Neural cell (in vitro differentiated cells): ENCODE data around the gene CADM1. TPM values are rescaled to one million over a fixed set of nuclear protein-coding genes. Genes with fewer than 3 reads are reported as not detected.

ENCODE experiments used
- H2AFZ ChIP-seq: fragments of 200-600, 300-800 bp; sonication (generic), shearing (Covaris generic); 2 replicates; pipeline ENCODE4 v1.6.0; 2014; ENCODE audit warnings: low read depth, mild to moderate bottlenecking, antibody characterized with exemption, low read length, moderate library complexity
- H3F3A ChIP-seq: fragments of 200-600 bp; shearing (Covaris generic); 2 replicates; pipeline ENCODE4 v1.6.1; 2016; ENCODE audit warnings: mild to moderate bottlenecking, moderate library complexity, mixed read lengths, antibody characterized with exemption, low read length; ENCODE audit not compliant: insufficient read depth, poor library complexity, severe bottlenecking
- H3K27ac ChIP-seq: fragments of 200-600, 300-800 bp; sonication (generic), shearing (Covaris generic); 2 replicates; pipeline ENCODE4 v1.5.1; 2014; ENCODE audit warnings: mild to moderate bottlenecking, low read length, moderate library complexity
- H3K27me3 ChIP-seq: fragments of 300-800, 200-600 bp; sonication (generic), shearing (Covaris generic); 2 replicates; pipeline ENCODE4 v1.6.0; 2014; ENCODE audit warnings: mild to moderate bottlenecking, low read depth, low read length, moderate library complexity; ENCODE audit not compliant: insufficient read depth
- H3K36me3 ChIP-seq: fragments of 300-800, 200-600 bp; sonication (generic), shearing (Covaris generic); 2 replicates; pipeline ENCODE4 v1.5.1; 2014; ENCODE audit warnings: mild to moderate bottlenecking, antibody characterized with exemption, low read length, moderate library complexity; ENCODE audit not compliant: insufficient read depth
- H3K4me2 ChIP-seq: fragments of 300-800, 200-600 bp; sonication (generic), shearing (Covaris generic); 2 replicates; pipeline ENCODE4 v1.6.0; 2014; ENCODE audit warnings: mild to moderate bottlenecking, low read length
- H3K4me3 ChIP-seq: fragments of 300-800, 200-600 bp; sonication (generic), shearing (Covaris generic); 2 replicates; pipeline ENCODE4 v1.5.1; 2014; ENCODE audit warnings: mild to moderate bottlenecking, low read length, moderate library complexity
- H3K79me2 ChIP-seq: fragments of 200-600 bp; shearing (Covaris generic); replicated peaks from 2 replicates; pipeline ENCODE4 v1.6.0; 2014; ENCODE audit warnings: mild to moderate bottlenecking, low read length, moderate library complexity; ENCODE audit not compliant: insufficient read depth
- H3K9ac ChIP-seq: fragments of 300-800, 200-600 bp; sonication (generic), shearing (Covaris generic); 2 replicates; pipeline ENCODE4 v1.6.1; 2016; ENCODE audit warnings: mild to moderate bottlenecking, low read length, mixed read lengths
- H3K9me2 ChIP-seq: fragments of 200-600 bp; shearing (Covaris generic); 2 replicates; pipeline ENCODE4 v1.6.1; 2016; ENCODE audit warnings: mild to moderate bottlenecking, low read length, mixed read lengths; ENCODE audit not compliant: insufficient read depth
- H3K9me3 ChIP-seq: fragments of 200-600, 300-800 bp; sonication (generic), shearing (Covaris generic); 2 replicates; pipeline ENCODE4 v1.6.1; 2016; ENCODE audit warnings: mild to moderate bottlenecking, mixed run types, low read length, moderate library complexity, mixed read lengths
- H4K20me1 ChIP-seq: fragments of 200-600 bp; shearing (Covaris generic); 2 replicates; pipeline ENCODE4 v1.6.1; 2016; ENCODE audit warnings: mild to moderate bottlenecking, mixed run types; ENCODE audit not compliant: insufficient read depth
- CTCF ChIP-seq: fragments of 450-650 bp; IDR thresholded peaks from 2 replicates; pipeline ENCODE4 v1.5.1; 2014; ENCODE audit warnings: antibody characterized with exemption, mild to moderate bottlenecking, moderate library complexity; ENCODE audit not compliant: poor library complexity, severe bottlenecking
- EP300 ChIP-seq: fragments of 450-650 bp; conservative IDR thresholded peaks from 2 replicates; pipeline ENCODE4 v1.6.1; 2014; ENCODE audit warnings: antibody characterized with exemption, mild to moderate bottlenecking, moderate library complexity; ENCODE audit not compliant: poor library complexity, severe bottlenecking
- EZH2 ChIP-seq: fragments of 200-600, 300-800 bp; shearing (Covaris generic), sonication (generic); IDR thresholded peaks from 2 replicates; pipeline ENCODE4 v1.6.1; 2014; ENCODE audit warnings: antibody characterized with exemption, low read length, borderline replicate concordance, mild to moderate bottlenecking; ENCODE audit not compliant: insufficient read depth, poor library complexity, severe bottlenecking
- MXI1 ChIP-seq: fragments of 450-650 bp; conservative IDR thresholded peaks from 2 replicates; pipeline ENCODE4 v1.6.1; 2014; ENCODE audit warnings: antibody characterized with exemption, mild to moderate bottlenecking; ENCODE audit not compliant: poor library complexity, severe bottlenecking
- POLR2AphosphoS5 ChIP-seq: IDR thresholded peaks from 2 replicates; pipeline ENCODE4 v1.6.1; 2012
- RAD21 ChIP-seq: fragments of 450-650 bp; conservative IDR thresholded peaks from 2 replicates; pipeline ENCODE4 v1.6.1; 2014; ENCODE audit warnings: antibody characterized with exemption, mild to moderate bottlenecking, moderate library complexity
- REST ChIP-seq: IDR thresholded peaks from 2 replicates; pipeline ENCODE4 v1.6.1; 2012; ENCODE audit warnings: borderline replicate concordance
- SMC3 ChIP-seq: fragments of 450-650 bp; conservative IDR thresholded peaks from 2 replicates; pipeline ENCODE4 v1.6.1; 2014; ENCODE audit warnings: antibody characterized with exemption, mild to moderate bottlenecking, moderate library complexity; ENCODE audit not compliant: poor library complexity
- TAF1 ChIP-seq: IDR thresholded peaks from 2 replicates; pipeline ENCODE4 v1.6.1; 2012; ENCODE audit warnings: low read depth
- polyA plus RNA-seq: library from polyadenylated mRNA; depleted of rRNA; stranded (reverse); fragments of >200 nt; gene quantifications from 2 replicates; pipeline ENCODE4 v1.2.3, GENCODE V29; 2014

CADM1 gene
- polyA plus RNA-seq, 1 donor from 2014 or later = 92.1 TPM

DNA sequence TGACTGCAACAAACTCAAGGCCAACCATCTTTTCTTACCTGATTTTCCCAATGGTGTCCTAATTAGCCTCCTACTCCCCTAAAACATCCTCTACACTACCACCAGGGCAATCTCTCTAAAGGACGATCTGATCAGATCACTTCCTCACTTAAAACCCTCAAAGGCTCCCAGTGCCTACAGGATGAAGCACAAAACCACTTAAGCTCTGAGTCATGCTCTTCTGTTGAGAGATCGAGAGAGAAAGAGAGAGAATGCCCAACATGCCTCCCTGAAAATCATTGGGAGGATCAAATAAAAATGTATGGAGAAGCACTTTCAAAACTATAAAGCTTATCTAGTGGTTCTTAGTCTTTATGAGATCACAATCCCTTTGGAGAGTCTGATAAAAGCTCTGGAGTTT lies 171.1 kb downstream of the CADM1 start:
- Histone ChIP-seq H3K4me3 (no peak overlapping the region), H3K36me3 (no peaks in the 10 kb centered on the region), H3K9me3 (no peaks in the 10 kb centered on the region), H2AFZ (no peak overlapping the region), H3K79me2 (peaks cover 3% of the 10 kb centered on the region), H3K27ac (no peak overlapping the region), H4K20me1 (no peaks in the 10 kb centered on the region), H3K9ac (no peak overlapping the region), H3K4me2 (no peak overlapping the region), H3F3A (no peaks in the 10 kb centered on the region), H3K27me3 (no peaks in the 10 kb centered on the region), H3K9me2 (no peaks in the 10 kb centered on the region)
- no peak for TF ChIP-seq MXI1
- no peak for TF ChIP-seq RAD21
- TF ChIP-seq EZH2 = no peak
- TF ChIP-seq EP300 = no peak
- no peak for TF ChIP-seq REST
- TF ChIP-seq CTCF = no peak
- TF ChIP-seq TAF1 = no peak
- TF ChIP-seq POLR2AphosphoS5 = no peak
- TF ChIP-seq SMC3 = no peak

DNA sequence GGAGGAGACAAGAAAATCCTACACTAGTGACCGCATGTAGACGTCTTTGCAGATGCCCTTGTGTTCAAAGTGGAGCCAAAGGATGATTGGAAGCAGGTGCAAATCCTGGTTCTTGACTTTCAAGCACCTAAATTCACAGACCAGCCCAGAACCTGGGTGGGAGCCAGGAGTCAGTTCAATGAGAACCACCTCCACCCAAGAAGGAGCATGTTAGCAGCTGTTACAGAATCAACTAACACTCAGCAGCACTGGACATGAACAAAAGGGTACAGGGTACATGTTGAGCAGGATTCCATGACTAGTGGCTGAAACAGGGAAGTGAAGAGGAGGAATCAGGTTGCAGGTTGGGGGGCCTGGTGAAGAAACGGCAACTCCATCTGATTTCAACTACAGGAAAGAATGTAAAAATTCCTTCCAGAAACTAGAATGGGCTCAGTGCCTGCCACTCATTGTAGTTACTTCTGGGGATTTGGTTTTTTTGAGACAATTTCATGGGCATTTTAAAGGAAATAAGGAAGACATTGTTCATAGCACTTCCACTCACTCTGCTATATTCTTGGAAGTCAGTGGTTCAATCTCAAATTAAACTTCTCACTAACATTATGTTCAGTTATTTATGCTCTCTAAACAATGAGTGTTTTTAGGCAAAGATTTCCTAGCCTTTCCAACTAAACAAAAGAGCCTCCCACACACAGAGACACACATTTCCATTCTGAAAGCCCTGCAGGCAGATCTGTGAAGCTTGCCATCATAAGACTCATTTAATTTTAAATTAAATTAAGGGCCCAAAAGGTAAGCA lies 173.3 kb downstream of the CADM1 start:
- Histone ChIP-seq H2AFZ (no peak overlapping the region), H3K4me2 (no peak overlapping the region), H3K9me2 (no peaks in the 10 kb centered on the region), H3K79me2 (peaks cover 3% of the 10 kb centered on the region), H3K27ac (no peak overlapping the region), H3F3A (no peaks in the 10 kb centered on the region), H3K9ac (no peak overlapping the region), H3K4me3 (no peak overlapping the region), H3K27me3 (no peaks in the 10 kb centered on the region), H3K36me3 (no peaks in the 10 kb centered on the region), H4K20me1 (no peaks in the 10 kb centered on the region), H3K9me3 (no peaks in the 10 kb centered on the region)
- TF ChIP-seq TAF1 (no peak), POLR2AphosphoS5 (no peak), REST (no peak), RAD21 (no peak), SMC3 (no peak), MXI1 (no peak), EZH2 (no peak), EP300 (no peak), CTCF (no peak)
